GM12878 (cell line): ENCODE measurements around the gene TOR1B. TPM values are rescaled to one million over a fixed set of nuclear protein-coding genes. Genes with fewer than 3 reads are reported as not detected.
A peak's percentile ranks its signal among the peaks of the same experiment; 100 is the strongest.

Source experiments
- ASH2L ChIP-seq: fragments of 300-600, 200-600 bp; sonication (generic); IDR thresholded peaks from 2 replicates; pipeline ENCODE4 v1.6.1; 2017; ENCODE audit warnings: low read depth, mild to moderate bottlenecking, borderline replicate concordance
- CREB1 ChIP-seq: IDR thresholded peaks from 2 replicates; pipeline ENCODE4 v1.6.1; 2012; ENCODE audit warnings: low read depth, mild to moderate bottlenecking, inconsistent platforms
- CREM ChIP-seq: IDR thresholded peaks from 2 replicates; pipeline ENCODE4 v1.6.1; 2014; ENCODE audit warnings: antibody characterized with exemption, low read depth
- HDAC6 ChIP-seq: fragments of 200-600 bp; sonication (generic); IDR thresholded peaks from one replicate; pipeline ENCODE4 v1.8.0; 2017; ENCODE audit warnings: antibody characterized with exemption; ENCODE audit not compliant: unreplicated experiment
- JUNB ChIP-seq: IDR thresholded peaks from 2 replicates; pipeline ENCODE4 v1.6.1; 2016; ENCODE audit warnings: antibody characterized with exemption, mild to moderate bottlenecking
- LARP7 ChIP-seq: fragments of 450-650 bp; IDR thresholded peaks from 2 replicates; pipeline ENCODE4 v1.6.1; 2017; ENCODE audit warnings: mild to moderate bottlenecking
- MTA3 ChIP-seq: IDR thresholded peaks from 2 replicates; pipeline ENCODE4 v1.6.1; 2012; ENCODE audit warnings: low read length, inconsistent platforms, borderline replicate concordance
- MYB ChIP-seq: fragments of 150-350 bp; IDR thresholded peaks from 2 replicates; pipeline ENCODE4 v1.6.1; 2014; ENCODE audit warnings: mild to moderate bottlenecking, low read depth, low read length, borderline replicate concordance
- POLR2AphosphoS2 ChIP-seq: IDR thresholded peaks from 2 replicates; pipeline ENCODE4 v1.6.1; 2011; ENCODE audit warnings: low read depth, mild to moderate bottlenecking, low read length, improper control_type of control experiment, moderate library complexity
- POU2F2 ChIP-seq: IDR thresholded peaks from 3 replicates; pipeline ENCODE4 v1.6.1; 2011; ENCODE audit warnings: low read depth, mild to moderate bottlenecking, low read length, borderline replicate concordance
- SIN3A ChIP-seq: IDR thresholded peaks from 2 replicates; pipeline ENCODE4 v1.6.1; 2012; ENCODE audit warnings: low read depth, low read length, improper control_type of control experiment
- SMC3 ChIP-seq: IDR thresholded peaks from 2 replicates; pipeline ENCODE4 v1.6.1; 2011; ENCODE audit warnings: low read length, improper control_type of control experiment, borderline replicate concordance
- SREBF1 ChIP-seq: IDR thresholded peaks from 2 replicates; pipeline ENCODE4 v1.6.1; 2012; ENCODE audit warnings: mild to moderate bottlenecking, low read length
- SUZ12 ChIP-seq: fragments of 200-600 bp; sonication (generic); IDR thresholded peaks from one replicate; pipeline ENCODE4 v1.6.1; 2018; ENCODE audit warnings: antibody characterized with exemption, mild to moderate bottlenecking; ENCODE audit not compliant: unreplicated experiment
- TCF3 ChIP-seq: IDR thresholded peaks from 2 replicates; pipeline ENCODE4 v1.6.1; 2012; ENCODE audit warnings: low read depth, mild to moderate bottlenecking, low read length, borderline replicate concordance; ENCODE audit not compliant: insufficient read depth
- ZNF207 ChIP-seq: fragments of 450-650 bp; IDR thresholded peaks from 2 replicates; pipeline ENCODE4 v1.6.1; 2014; ENCODE audit warnings: antibody characterized with exemption, mild to moderate bottlenecking, borderline replicate concordance
- polyA plus RNA-seq, 11 experiments: library from polyadenylated mRNA; depleted of rRNA in 4 of 11; unstranded in 6 of 11; stranded (reverse) in 5 of 11; fragments of >200 nt; fragmentation: Nextera tagmentation in 4 of 11; fragmentation: Illumina TruSeq in 1 of 11; extraction: Ambion mirVana in 4 of 11; extraction: Trizol in 1 of 11; gene quantifications; 1 replicate in 1 of 11; 2 replicates in 10 of 11; pipeline versions ENCODE4 v1.2.1 to v1.2.3, GENCODE V29; 2011 to 2016; ENCODE audit warnings: inconsistent platforms in 2 of 11, missing spikeins in 2 of 11, low read depth in 1 of 11
- total RNA-seq, 4 experiments: library from RNA; depleted of rRNA in 3 of 4; stranded (reverse); fragments of >200 nt in 3 of 4; fragmentation: Illumina TruSeq in 1 of 4; extraction: Trizol in 1 of 4; gene quantifications; 2 replicates each; pipeline versions ENCODE4 v1.2.1 to v1.2.3, GENCODE V29; 2013 to 2021
- TF ChIP-seq, protein P1 (sequence below): IDR thresholded peaks from 2 replicates; pipeline ENCODE4 v1.6.1; 2012; ENCODE audit warnings: mild to moderate bottlenecking, low read depth, low read length
- TF ChIP-seq, protein P2 (sequence below): IDR thresholded peaks from 2 replicates; pipeline ENCODE4 v1.6.1; 2011; ENCODE audit warnings: low read depth, low read length, improper control_type of control experiment, borderline replicate concordance
- TF ChIP-seq, protein P3 (sequence below): fragments of 450-650 bp; IDR thresholded peaks from 2 replicates; pipeline ENCODE4 v1.6.1; 2017; ENCODE audit warnings: low read depth, mild to moderate bottlenecking, moderate library complexity
- TF ChIP-seq, protein P4 (sequence below): IDR thresholded peaks from 2 replicates; pipeline ENCODE4 v1.6.1; 2012; ENCODE audit warnings: low read depth, low read length, improper control_type of control experiment

TOR1B gene
- total and polyA plus RNA-seq, 10 of the 15 experiments (the other 5 are each of a cell fraction or from before 2014, with no cell fraction given) = 1.8 to 17.5 (median 9.9) TPM

DNA sequence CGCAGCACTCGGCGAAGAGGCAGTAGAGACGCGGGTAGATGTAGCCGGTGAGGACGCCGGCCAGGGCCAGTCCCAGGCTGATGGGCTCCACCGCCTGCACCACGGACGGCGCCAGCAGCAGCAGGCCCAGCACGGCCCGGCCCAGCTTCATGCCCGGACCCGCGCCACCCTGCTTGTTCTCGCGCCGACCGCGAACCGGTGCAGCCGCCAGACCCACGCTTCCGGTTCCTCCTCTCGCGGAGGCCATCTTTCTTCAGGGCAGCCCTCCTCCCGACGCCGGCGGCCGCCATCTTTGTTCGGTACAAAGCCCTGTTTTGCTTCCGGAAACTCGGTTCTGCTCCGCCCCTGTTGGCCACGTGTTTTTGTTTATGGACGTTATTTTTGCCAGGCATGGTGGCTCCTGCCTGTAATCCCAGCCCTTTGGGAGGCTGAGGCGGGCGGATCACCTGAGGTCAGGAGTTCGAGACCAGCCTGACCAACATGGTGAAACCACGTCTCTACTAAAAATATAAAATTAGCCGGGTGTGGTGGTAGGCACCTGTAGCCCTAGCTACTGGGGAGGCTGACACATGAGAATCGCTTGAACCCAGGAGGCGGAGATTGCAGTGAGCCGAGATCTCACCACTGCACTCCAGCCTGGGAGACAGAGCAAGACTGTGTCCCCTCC lies 21.1 kb downstream of the TOR1B start, which contains the start of gene TOR1A (continued):
- TF ChIP-seq, protein P1, sequence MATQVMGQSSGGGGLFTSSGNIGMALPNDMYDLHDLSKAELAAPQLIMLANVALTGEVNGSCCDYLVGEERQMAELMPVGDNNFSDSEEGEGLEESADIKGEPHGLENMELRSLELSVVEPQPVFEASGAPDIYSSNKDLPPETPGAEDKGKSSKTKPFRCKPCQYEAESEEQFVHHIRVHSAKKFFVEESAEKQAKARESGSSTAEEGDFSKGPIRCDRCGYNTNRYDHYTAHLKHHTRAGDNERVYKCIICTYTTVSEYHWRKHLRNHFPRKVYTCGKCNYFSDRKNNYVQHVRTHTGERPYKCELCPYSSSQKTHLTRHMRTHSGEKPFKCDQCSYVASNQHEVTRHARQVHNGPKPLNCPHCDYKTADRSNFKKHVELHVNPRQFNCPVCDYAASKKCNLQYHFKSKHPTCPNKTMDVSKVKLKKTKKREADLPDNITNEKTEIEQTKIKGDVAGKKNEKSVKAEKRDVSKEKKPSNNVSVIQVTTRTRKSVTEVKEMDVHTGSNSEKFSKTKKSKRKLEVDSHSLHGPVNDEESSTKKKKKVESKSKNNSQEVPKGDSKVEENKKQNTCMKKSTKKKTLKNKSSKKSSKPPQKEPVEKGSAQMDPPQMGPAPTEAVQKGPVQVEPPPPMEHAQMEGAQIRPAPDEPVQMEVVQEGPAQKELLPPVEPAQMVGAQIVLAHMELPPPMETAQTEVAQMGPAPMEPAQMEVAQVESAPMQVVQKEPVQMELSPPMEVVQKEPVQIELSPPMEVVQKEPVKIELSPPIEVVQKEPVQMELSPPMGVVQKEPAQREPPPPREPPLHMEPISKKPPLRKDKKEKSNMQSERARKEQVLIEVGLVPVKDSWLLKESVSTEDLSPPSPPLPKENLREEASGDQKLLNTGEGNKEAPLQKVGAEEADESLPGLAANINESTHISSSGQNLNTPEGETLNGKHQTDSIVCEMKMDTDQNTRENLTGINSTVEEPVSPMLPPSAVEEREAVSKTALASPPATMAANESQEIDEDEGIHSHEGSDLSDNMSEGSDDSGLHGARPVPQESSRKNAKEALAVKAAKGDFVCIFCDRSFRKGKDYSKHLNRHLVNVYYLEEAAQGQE = 0 out of 2 replicates have a peak, but pooled peaks have one; percentile 24
- TF ChIP-seq SIN3A = peak; percentile 83; the same call in 1 of the 2 replicates
- TF ChIP-seq ASH2L = no peak
- peak; percentile 74; the same call in 2 of the 3 replicates for TF ChIP-seq POU2F2
- no peak for TF ChIP-seq HDAC6
- TF ChIP-seq, protein P2, sequence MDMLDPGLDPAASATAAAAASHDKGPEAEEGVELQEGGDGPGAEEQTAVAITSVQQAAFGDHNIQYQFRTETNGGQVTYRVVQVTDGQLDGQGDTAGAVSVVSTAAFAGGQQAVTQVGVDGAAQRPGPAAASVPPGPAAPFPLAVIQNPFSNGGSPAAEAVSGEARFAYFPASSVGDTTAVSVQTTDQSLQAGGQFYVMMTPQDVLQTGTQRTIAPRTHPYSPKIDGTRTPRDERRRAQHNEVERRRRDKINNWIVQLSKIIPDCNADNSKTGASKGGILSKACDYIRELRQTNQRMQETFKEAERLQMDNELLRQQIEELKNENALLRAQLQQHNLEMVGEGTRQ = peak; percentile 46
- peak; percentile 75 for TF ChIP-seq CREM
- TF ChIP-seq, protein P3, sequence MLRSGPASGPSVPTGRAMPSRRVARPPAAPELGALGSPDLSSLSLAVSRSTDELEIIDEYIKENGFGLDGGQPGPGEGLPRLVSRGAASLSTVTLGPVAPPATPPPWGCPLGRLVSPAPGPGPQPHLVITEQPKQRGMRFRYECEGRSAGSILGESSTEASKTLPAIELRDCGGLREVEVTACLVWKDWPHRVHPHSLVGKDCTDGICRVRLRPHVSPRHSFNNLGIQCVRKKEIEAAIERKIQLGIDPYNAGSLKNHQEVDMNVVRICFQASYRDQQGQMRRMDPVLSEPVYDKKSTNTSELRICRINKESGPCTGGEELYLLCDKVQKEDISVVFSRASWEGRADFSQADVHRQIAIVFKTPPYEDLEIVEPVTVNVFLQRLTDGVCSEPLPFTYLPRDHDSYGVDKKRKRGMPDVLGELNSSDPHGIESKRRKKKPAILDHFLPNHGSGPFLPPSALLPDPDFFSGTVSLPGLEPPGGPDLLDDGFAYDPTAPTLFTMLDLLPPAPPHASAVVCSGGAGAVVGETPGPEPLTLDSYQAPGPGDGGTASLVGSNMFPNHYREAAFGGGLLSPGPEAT = peak; percentile 69; the same call in 1 of the 2 replicates
- no peak for TF ChIP-seq SREBF1
- no peak for TF ChIP-seq SMC3
- TF ChIP-seq JUNB = no peak
- peak; percentile 69; the same call in 1 of the 2 replicates for TF ChIP-seq CREB1
- no peak for TF ChIP-seq MTA3
- TF ChIP-seq LARP7 = 0 out of 2 replicates have a peak, but pooled peaks have one; percentile 38
- TF ChIP-seq, protein P4, sequence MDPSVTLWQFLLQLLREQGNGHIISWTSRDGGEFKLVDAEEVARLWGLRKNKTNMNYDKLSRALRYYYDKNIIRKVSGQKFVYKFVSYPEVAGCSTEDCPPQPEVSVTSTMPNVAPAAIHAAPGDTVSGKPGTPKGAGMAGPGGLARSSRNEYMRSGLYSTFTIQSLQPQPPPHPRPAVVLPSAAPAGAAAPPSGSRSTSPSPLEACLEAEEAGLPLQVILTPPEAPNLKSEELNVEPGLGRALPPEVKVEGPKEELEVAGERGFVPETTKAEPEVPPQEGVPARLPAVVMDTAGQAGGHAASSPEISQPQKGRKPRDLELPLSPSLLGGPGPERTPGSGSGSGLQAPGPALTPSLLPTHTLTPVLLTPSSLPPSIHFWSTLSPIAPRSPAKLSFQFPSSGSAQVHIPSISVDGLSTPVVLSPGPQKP = peak; percentile 90
- TF ChIP-seq POLR2AphosphoS2 = 0 out of 2 replicates have a peak, but pooled peaks have one; percentile 37
- TF ChIP-seq TCF3 = no peak
- no peak for TF ChIP-seq SUZ12
- TF ChIP-seq ZNF207 = peak; percentile 91; the same call in 1 of the 2 replicates
- TF ChIP-seq MYB = no peak
